ENCODE data around the gene RAB10. TPM values are rescaled to one million over a fixed set of nuclear protein-coding genes. Genes with fewer than 3 reads are reported as not detected.

The RAB10 gene
- total and polyA plus RNA-seq, 2 of the 4 experiments (the other 2 are of a cell fraction): 30.1 to 77.1 TPM

DNA sequence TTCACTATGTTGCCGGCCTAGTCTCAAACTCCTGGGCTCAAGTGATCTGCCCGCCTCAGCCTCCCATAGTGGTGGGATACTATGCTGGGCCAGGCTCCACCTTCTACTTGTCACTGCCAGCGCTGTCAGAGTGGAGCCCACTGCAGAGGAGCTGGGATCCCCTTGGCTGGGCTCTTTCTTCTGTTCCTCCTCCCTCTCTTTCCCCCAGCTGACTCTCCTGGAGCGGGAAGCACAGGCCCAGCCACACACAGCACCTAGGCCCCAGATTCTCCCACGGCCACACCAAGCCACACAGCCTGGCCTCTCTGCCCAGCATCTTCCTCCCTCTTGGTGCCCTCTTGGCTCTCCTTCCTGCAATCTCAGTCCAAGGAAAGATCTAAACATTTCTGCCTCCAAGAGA lies 135.3 kb downstream of the RAB10 start:
- Histone ChIP-seq H2AFZ (replicated peaks; ENCODE audit: low read length, poor library complexity) (no peak overlapping the region), H3K9me3 (ENCODE audit: control insufficient read depth, insufficient read depth, low read length) (no peaks in the 10 kb centered on the region; the same call in 1 of the 2 replicates), H4K91ac (ENCODE audit: insufficient read depth, low read depth, low read length) (no peak overlapping the region), H2BK15ac (ENCODE audit: low read depth, low read length) (no peak overlapping the region), H3K79me1 (ENCODE audit: low read depth in 1 of 2, low read length in 2 of 2) (no peaks in the 10 kb centered on the region), H3K18ac (ENCODE audit: low read depth, low read length) (no peak overlapping the region), H4K5ac (ENCODE audit: low read depth, low read length) (no peak overlapping the region), H3K4me1 (ENCODE audit: control insufficient read depth, insufficient read depth, low read length) (no peaks in the 10 kb centered on the region), H4K20me1 (ENCODE audit: insufficient read depth, low read length) (no peaks in the 10 kb centered on the region), H2BK5ac (ENCODE audit: low read depth, low read length, poor library complexity, severe bottlenecking) (no peak overlapping the region), H3K56ac (ENCODE audit: extremely low read depth, insufficient read depth, low read length) (no peak overlapping the region), H3K4me3 (ENCODE audit: insufficient read depth, low read depth, low read length) (no peak overlapping the region), H2AK9ac (replicated peaks; ENCODE audit: low read depth, low read length, poor library complexity) (no peak overlapping the region), H3K4me2 (ENCODE audit: low read depth, low read length) (no peak overlapping the region), H2AK5ac (ENCODE audit: low read depth, low read length) (no peak overlapping the region), H3K4ac (ENCODE audit: low read depth, low read length) (no peak overlapping the region), H2BK20ac (ENCODE audit: low read depth, low read length) (no peak overlapping the region), H3K14ac (replicated peaks; ENCODE audit: low read depth, low read length) (no peak overlapping the region), H3K27me3 (ENCODE audit: control insufficient read depth, insufficient read depth, low read length) (peaks cover 40% of the 10 kb centered on the region), H4K8ac (ENCODE audit: low read depth in 2 of 2, low read length in 2 of 2) (no peak overlapping the region), H3K23ac (ENCODE audit: low read depth, low read length) (no peak overlapping the region), H3K36me3 (ENCODE audit: control insufficient read depth, insufficient read depth, low read length) (no peaks in the 10 kb centered on the region), H2BK120ac (ENCODE audit: low read depth, low read length) (no peak overlapping the region), H3K9ac (ENCODE audit: low read depth, low read length) (no peak overlapping the region), H3K9me1 (ENCODE audit: insufficient read depth, low read length) (no peaks in the 10 kb centered on the region), H3K27ac (ENCODE audit: insufficient read depth, low read length) (no peak overlapping the region)
- WGBS, 2 experiments (ENCODE audit: extremely low coverage in 2 of 2, insufficient read length in 1 of 2): 50% methylated on average over 2 of the region's 5 CpGs; no CpG with 5 or more reads in 1 of the 2 experiments
- intact Hi-C loops (cut with micrococcal nuclease): no loop called here
- POLR2A ChIA-PET (ENCODE audit: unreplicated experiment): no interaction called here
- dilution Hi-C loops (cut with HindIII; ENCODE audit: low sequenced_read_pairs, unreplicated experiment): no loop called here
- DNase-seq: no peak
- BruUV-seq (replicated peaks): no TSS peak
- ATAC-seq (ENCODE audit: low read depth): no peak
- in situ Hi-C loops (cut with MboI; ENCODE audit: low sequenced_read_pairs): no loop called here
- TF ChIP-seq RCOR1 (IDR thresholded peaks at IDR 0.05; ENCODE audit: insufficient replicate concordance, low read length) (no peak), MAZ (IDR thresholded peaks at IDR 0.05; ENCODE audit: borderline replicate concordance, low read depth, low read length) (no peak), BHLHE40 (IDR thresholded peaks at IDR 0.05; ENCODE audit: low read depth, low read length) (no peak), RAD21 (IDR thresholded peaks at IDR 0.05; ENCODE audit: low read length) (no peak), MXI1 (IDR thresholded peaks at IDR 0.05; ENCODE audit: borderline replicate concordance, low read depth, low read length) (no peak), RFX5 (IDR thresholded peaks at IDR 0.05; ENCODE audit: low read depth, low read length) (no peak), POLR2A (IDR thresholded peaks at IDR 0.05; ENCODE audit: low read depth, low read length) (no peak), NFE2L2 (IDR thresholded peaks at IDR 0.05; ENCODE audit: low read depth, low read length) (no peak), SMC3 (IDR thresholded peaks at IDR 0.05; ENCODE audit: low read depth, low read length) (no peak), CHD1 (IDR thresholded peaks at IDR 0.05; ENCODE audit: low read depth, low read length) (no peak), MAFK (IDR thresholded peaks at IDR 0.05; ENCODE audit: low read depth, low read length) (no peak), CEBPB (IDR thresholded peaks at IDR 0.05; ENCODE audit: low read depth, low read length) (no peak), FOS (IDR thresholded peaks at IDR 0.05; ENCODE audit: low read depth, low read length) (no peak)
- TF ChIP-seq, protein P1, sequence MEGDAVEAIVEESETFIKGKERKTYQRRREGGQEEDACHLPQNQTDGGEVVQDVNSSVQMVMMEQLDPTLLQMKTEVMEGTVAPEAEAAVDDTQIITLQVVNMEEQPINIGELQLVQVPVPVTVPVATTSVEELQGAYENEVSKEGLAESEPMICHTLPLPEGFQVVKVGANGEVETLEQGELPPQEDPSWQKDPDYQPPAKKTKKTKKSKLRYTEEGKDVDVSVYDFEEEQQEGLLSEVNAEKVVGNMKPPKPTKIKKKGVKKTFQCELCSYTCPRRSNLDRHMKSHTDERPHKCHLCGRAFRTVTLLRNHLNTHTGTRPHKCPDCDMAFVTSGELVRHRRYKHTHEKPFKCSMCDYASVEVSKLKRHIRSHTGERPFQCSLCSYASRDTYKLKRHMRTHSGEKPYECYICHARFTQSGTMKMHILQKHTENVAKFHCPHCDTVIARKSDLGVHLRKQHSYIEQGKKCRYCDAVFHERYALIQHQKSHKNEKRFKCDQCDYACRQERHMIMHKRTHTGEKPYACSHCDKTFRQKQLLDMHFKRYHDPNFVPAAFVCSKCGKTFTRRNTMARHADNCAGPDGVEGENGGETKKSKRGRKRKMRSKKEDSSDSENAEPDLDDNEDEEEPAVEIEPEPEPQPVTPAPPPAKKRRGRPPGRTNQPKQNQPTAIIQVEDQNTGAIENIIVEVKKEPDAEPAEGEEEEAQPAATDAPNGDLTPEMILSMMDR (conservative IDR thresholded peaks at IDR 0.05; ENCODE audit: low read depth, low read length): no peak
- TF ChIP-seq, protein P2, sequence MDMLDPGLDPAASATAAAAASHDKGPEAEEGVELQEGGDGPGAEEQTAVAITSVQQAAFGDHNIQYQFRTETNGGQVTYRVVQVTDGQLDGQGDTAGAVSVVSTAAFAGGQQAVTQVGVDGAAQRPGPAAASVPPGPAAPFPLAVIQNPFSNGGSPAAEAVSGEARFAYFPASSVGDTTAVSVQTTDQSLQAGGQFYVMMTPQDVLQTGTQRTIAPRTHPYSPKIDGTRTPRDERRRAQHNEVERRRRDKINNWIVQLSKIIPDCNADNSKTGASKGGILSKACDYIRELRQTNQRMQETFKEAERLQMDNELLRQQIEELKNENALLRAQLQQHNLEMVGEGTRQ (IDR thresholded peaks at IDR 0.05; ENCODE audit: low read depth, low read length): no peak
- TF ChIP-seq, protein P3, sequence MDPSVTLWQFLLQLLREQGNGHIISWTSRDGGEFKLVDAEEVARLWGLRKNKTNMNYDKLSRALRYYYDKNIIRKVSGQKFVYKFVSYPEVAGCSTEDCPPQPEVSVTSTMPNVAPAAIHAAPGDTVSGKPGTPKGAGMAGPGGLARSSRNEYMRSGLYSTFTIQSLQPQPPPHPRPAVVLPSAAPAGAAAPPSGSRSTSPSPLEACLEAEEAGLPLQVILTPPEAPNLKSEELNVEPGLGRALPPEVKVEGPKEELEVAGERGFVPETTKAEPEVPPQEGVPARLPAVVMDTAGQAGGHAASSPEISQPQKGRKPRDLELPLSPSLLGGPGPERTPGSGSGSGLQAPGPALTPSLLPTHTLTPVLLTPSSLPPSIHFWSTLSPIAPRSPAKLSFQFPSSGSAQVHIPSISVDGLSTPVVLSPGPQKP (IDR thresholded peaks at IDR 0.05; ENCODE audit: borderline replicate concordance, low read depth, low read length): no peak
- CTCF ChIA-PET: no interaction called here
